Stimulated activated CD8-positive, alpha-beta memory T cell treated with anti-CD3 and anti-CD28 coated beads, Interleukin-7, amount 100 ng/mL, for 48 hours (primary cell): ENCODE data around the gene DNAH7.
A peak's percentile ranks its signal among the peaks of the same experiment; 100 is the strongest.
"Not testable (repeated sequence)": the region's sequence is repeated elsewhere in the genome, so short reads cannot be mapped to it uniquely, and the experiment has no call there.

Source experiments
- DNase-seq, 2 donors: peaks; one replicate each; pipeline ENCODE4 v3.0.0-alpha.2; 2020; ENCODE audit warnings: low read depth in 1 of 2; ENCODE audit errors: extremely low read depth in 1 of 2

Gene DNAH7

GRCh38 chr2:196068271-196069209 is at the start of gene DNAH7:
TSS of gene DNAH7 (minus strand) at chr2:196068837. CDS start at chr2:196068711, 126 bp downstream.
- DNase-seq, result peak; percentile 80 to 82

- no peak for DNase-seq
These were observed 48.6 kb upstream of the DNAH7 start for GRCh38 chr2:196117214-196117705.

- no peak for DNase-seq
These were observed 44.7 kb upstream of the DNAH7 start for GRCh38 chr2:196113061-196113974.

GRCh38 chr2:196112418-196113034 is 43.9 kb upstream of the DNAH7 start:
- no peak for DNase-seq

GRCh38 chr2:196108604-196109003 is 40.0 kb upstream of the DNAH7 start:
- DNase-seq, result no peak

GRCh38 chr2:196105951-196106350 is 37.3 kb upstream of the DNAH7 start:
- no peak for DNase-seq

GRCh38 chr2:196104066-196104465 is 35.4 kb upstream of the DNAH7 start:
- no peak for DNase-seq

- DNase-seq, result no peak
These were observed 35.0 kb upstream of the DNAH7 start for GRCh38 chr2:196103626-196104025.

GRCh38 chr2:196101325-196101991 is 32.8 kb upstream of the DNAH7 start:
- peak; percentile 21 to 51 for DNase-seq

- no peak for DNase-seq
These were observed 31.3 kb upstream of the DNAH7 start for GRCh38 chr2:196099916-196100315.

GRCh38 chr2:196097864-196098660 is 29.4 kb upstream of the DNAH7 start:
- no peak for DNase-seq

GRCh38 chr2:196096982-196097745 is 28.5 kb upstream of the DNAH7 start:
- DNase-seq, result no peak

- no peak for DNase-seq
These were observed 27.6 kb upstream of the DNAH7 start for GRCh38 chr2:196096264-196096663.

- DNase-seq, result not testable (repeated sequence)
These were observed 20.8 kb upstream of the DNAH7 start for GRCh38 chr2:196089448-196089847.

- no peak for DNase-seq
These were observed 19.6 kb upstream of the DNAH7 start for GRCh38 chr2:196088203-196088602.

GRCh38 chr2:196086517-196087368 is 18.1 kb upstream of the DNAH7 start:
- DNase-seq, result no peak

GRCh38 chr2:196083601-196084000 is 15.0 kb upstream of the DNAH7 start:
- DNase-seq, result no peak

GRCh38 chr2:196080526-196080925 is 11.9 kb upstream of the DNAH7 start:
- DNase-seq, result no peak
